Mucosa of rectum (tissue), 2 donors: ENCODE data around the gene CHD6.
A peak's percentile ranks its signal among the peaks of the same experiment; 100 is the strongest.

Experiments used
- H3K27ac ChIP-seq, 2 donors: one replicate each; pipeline ENCODE4 v1.7.0; 2013; ENCODE audit warnings: inconsistent platforms in 2 of 2, low read depth in 2 of 2, low read length in 2 of 2
- H3K27me3 ChIP-seq, 2 donors: one replicate each; pipeline ENCODE4 v1.7.0; 2013; ENCODE audit warnings: low read length in 2 of 2; ENCODE audit not compliant: control insufficient read depth in 2 of 2, insufficient read depth in 2 of 2
- H3K36me3 ChIP-seq, 2 donors: one replicate each; pipeline ENCODE4 v1.7.0; 2013; ENCODE audit warnings: low read length in 2 of 2; ENCODE audit not compliant: control insufficient read depth in 2 of 2, insufficient read depth in 2 of 2
- H3K4me1 ChIP-seq, 2 donors: one replicate each; pipeline ENCODE4 v1.7.0; 2013; ENCODE audit warnings: low read length in 2 of 2, mild to moderate bottlenecking in 1 of 2; ENCODE audit not compliant: control insufficient read depth in 2 of 2, insufficient read depth in 2 of 2
- H3K4me3 ChIP-seq, 2 donors: one replicate each; pipeline ENCODE4 v1.7.0; 2013; ENCODE audit warnings: low read length in 2 of 2
- H3K9ac ChIP-seq, 2 donors: one replicate each; pipeline ENCODE4 v1.7.0; 2013; ENCODE audit warnings: low read length in 2 of 2, low read depth in 1 of 2, mild to moderate bottlenecking in 1 of 2
- H3K9me3 ChIP-seq, 2 donors: one replicate each; pipeline ENCODE4 v1.7.0; 2013; ENCODE audit warnings: low read length in 2 of 2; ENCODE audit not compliant: control insufficient read depth in 2 of 2
- donor health status: healthy.
- donor health status: Normal muscosa, but diverticular disease.

The CHD6 gene, protein sequence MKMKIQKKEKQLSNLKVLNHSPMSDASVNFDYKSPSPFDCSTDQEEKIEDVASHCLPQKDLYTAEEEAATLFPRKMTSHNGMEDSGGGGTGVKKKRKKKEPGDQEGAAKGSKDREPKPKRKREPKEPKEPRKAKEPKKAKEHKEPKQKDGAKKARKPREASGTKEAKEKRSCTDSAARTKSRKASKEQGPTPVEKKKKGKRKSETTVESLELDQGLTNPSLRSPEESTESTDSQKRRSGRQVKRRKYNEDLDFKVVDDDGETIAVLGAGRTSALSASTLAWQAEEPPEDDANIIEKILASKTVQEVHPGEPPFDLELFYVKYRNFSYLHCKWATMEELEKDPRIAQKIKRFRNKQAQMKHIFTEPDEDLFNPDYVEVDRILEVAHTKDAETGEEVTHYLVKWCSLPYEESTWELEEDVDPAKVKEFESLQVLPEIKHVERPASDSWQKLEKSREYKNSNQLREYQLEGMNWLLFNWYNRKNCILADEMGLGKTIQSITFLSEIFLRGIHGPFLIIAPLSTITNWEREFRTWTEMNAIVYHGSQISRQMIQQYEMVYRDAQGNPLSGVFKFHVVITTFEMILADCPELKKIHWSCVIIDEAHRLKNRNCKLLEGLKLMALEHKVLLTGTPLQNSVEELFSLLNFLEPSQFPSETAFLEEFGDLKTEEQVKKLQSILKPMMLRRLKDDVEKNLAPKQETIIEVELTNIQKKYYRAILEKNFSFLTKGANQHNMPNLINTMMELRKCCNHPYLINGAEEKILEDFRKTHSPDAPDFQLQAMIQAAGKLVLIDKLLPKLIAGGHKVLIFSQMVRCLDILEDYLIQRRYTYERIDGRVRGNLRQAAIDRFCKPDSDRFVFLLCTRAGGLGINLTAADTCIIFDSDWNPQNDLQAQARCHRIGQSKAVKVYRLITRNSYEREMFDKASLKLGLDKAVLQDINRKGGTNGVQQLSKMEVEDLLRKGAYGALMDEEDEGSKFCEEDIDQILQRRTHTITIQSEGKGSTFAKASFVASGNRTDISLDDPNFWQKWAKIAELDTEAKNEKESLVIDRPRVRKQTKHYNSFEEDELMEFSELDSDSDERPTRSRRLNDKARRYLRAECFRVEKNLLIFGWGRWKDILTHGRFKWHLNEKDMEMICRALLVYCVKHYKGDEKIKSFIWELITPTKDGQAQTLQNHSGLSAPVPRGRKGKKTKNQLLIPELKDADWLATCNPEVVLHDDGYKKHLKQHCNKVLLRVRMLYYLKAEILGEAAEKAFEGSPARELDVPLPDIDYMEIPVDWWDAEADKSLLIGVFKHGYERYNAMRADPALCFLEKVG (N-terminal part only)

GRCh38 chr20:41617902-41618806, at the start of gene CHD6:
TSS of gene CHD6 (minus strand) at chr20:41618377. CDS start at chr20:41551337, 67,040 bp downstream.
- no peaks in the 10 kb centered on the region for H3K36me3 ChIP-seq
- H3K9me3 ChIP-seq, result no peaks in the 10 kb centered on the region
- peak within 1 kb of the TSS; percentile 81 to 83 for H3K4me3 ChIP-seq
- peak within 1 kb of the TSS; percentile 43 to 58 for H3K9ac ChIP-seq
- H3K4me1 ChIP-seq, result peaks cover 11 to 12% of the 10 kb centered on the region in 2 donors
- peak within 1 kb of the TSS; percentile 73 to 74 for H3K27ac ChIP-seq
- H3K27me3 ChIP-seq, result no peaks in the 10 kb centered on the region

DNA sequence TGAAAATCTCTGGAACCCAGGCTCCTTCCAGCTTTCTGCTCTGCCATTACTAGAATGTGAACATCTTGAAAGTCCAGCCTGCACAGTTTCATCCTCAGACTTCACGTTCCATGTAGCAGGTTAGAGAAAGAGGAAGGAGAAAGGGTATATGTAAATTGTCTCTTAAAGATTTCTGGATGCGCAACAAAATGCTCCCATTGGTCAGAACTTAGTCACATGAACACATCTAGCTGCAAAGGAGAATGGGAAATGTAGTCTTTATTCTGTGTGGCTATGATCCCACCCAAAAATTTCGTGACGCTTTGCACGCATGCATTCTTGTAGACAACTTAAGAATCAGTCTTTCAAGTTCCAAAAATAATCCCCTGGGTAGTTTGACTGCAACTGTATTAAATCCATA, 46.4 kb upstream of the CHD6 start:
- H3K27ac ChIP-seq, result no peak overlapping the region
- no peak overlapping the region for H3K9ac ChIP-seq
- no peak overlapping the region for H3K4me3 ChIP-seq

DNA sequence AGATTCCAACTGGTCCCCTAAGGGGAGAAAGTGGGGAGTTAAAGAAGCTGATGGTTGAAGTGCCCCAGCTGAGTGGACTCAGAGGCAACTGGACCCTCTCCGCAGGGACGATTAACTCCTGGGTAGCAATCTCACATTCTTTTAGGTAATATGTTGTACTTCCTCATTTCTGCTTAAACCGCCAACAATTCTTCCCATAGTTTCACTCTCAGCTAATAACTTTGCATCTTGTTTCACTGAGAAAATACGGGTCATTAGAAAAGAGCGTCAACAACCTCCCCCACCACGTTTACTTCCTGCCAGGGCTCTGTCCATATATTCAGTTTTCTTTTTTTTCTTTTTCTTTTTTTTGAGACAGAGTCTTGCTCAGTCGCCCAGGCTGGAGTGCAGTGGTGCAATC, 39.5 kb upstream of the CHD6 start:
- Histone ChIP-seq H3K9me3 (no peaks in the 10 kb centered on the region), H3K4me3 (no peak overlapping the region), H3K4me1 (no peaks in the 10 kb centered on the region), H3K27me3 (peaks cover 0 to 3% of the 10 kb centered on the region in 2 donors), H3K27ac (no peak overlapping the region), H3K9ac (no peak overlapping the region), H3K36me3 (no peaks in the 10 kb centered on the region)

More for the DNA sequence above, 46.4 kb upstream of the CHD6 start:
- peaks cover 0 to 2% of the 10 kb centered on the region in 2 donors for H3K9me3 ChIP-seq
- H3K4me1 ChIP-seq, result no peaks in the 10 kb centered on the region
- H3K36me3 ChIP-seq, result no peaks in the 10 kb centered on the region
- H3K27me3 ChIP-seq, result peaks cover 0 to 3% of the 10 kb centered on the region in 2 donors

DNA sequence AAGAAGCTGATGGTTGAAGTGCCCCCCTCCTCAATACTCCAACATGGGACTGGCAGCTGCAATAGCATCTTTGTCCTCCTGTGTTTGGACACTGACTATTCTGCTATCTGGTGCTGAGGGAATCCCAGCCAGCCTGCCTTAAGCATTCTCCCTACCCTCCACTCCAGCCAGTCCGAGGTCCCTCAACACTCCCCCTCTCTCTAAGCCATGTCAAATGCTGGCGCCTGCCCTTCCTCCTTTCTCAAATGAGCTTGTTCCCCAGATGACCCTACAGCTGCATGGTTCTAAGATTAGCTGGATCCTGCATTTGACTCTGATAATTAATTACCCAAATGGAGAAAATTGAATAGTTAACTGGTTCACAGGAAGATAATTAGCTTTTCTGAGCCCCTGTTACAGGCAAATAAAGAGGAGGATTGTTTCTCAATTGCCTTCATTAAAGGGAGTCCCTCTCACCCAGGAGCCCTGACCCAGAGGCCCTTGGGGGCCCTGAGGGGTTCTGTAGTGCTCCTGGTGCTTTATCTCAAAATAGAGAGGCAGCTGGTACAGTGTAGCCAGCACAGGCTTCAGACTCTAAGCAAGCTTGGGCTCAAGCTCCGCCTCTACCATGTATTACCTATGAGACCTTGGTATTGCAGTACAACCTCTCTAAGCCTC, 37.9 kb upstream of the CHD6 start:
- Histone ChIP-seq H3K36me3 (no peaks in the 10 kb centered on the region), H3K9me3 (no peaks in the 10 kb centered on the region), H3K4me3 (no peak overlapping the region), H3K27me3 (peaks cover 0 to 3% of the 10 kb centered on the region in 2 donors), H3K9ac (no peak overlapping the region), H3K27ac (no peak overlapping the region), H3K4me1 (peaks cover under 1 to 4% of the 10 kb centered on the region in 2 donors)

GRCh38 chr20:41654884-41655283, 36.7 kb upstream of the CHD6 start:
- Histone ChIP-seq H3K9me3 (no peaks in the 10 kb centered on the region), H3K27ac (no peak overlapping the region), H3K27me3 (peaks cover 0 to 2% of the 10 kb centered on the region in 2 donors), H3K36me3 (no peaks in the 10 kb centered on the region), H3K9ac (no peak overlapping the region), H3K4me1 (peaks cover 8 to 9% of the 10 kb centered on the region in 2 donors), H3K4me3 (no peak overlapping the region)

DNA sequence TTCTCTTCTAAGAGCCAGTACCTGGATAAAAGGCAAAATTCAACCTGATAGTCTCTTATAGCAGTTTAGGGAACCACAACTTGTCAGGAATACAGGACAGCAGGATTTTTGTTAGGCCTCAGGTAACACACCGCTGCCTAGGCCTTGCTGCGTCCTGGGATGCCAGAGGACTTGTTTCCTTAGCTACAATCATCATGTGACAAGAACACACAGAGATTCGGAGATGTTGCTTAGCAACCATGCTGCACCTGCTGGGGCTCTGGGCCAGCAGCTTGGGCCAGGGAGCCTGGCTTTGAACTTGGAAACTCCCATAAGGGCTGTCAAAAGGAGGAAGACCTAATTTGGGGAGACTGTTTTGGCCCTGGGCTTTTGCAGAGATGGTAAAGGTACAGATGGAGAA, 36.1 kb upstream of the CHD6 start:
- H3K9ac ChIP-seq, result no peak overlapping the region
- H3K36me3 ChIP-seq, result no peaks in the 10 kb centered on the region
- no peak overlapping the region for H3K4me3 ChIP-seq
- H3K27ac ChIP-seq, result no peak overlapping the region
- H3K4me1 ChIP-seq, result peaks cover 13 to 14% of the 10 kb centered on the region in 2 donors
- H3K9me3 ChIP-seq, result no peaks in the 10 kb centered on the region
- no peaks in the 10 kb centered on the region for H3K27me3 ChIP-seq

DNA sequence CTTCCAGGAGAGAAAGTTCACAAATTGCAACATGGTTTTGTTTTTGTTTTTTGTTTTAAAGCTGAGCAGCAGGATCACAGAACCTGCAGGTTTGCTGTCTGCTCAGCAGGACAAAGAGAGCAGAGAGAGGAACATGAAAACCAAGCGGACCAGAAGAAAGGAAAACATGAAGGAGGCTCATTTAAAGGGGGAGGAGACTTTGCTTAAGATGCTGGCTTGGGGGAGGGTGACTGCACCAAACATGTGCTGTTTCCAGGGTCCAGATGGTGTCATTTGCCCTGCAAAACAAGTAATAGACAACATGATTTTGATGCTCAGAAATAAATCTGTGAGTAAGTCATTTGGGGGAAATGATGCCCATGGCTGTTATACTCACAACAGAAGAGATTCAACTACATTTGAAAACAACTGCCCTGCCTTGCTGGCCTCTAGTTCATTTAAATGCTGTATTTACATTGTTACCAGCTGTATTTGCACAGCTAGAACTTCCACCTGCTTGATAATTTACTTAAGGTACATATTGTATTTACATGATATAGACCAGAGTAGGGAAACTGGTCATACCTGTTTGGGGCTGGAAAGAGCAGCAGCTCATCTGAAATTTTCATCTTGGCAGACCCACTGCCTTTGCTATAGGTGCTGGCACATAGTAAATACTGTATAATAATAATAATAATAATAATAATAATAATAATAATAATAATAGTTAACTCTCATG, 32.2 kb upstream of the CHD6 start:
- Histone ChIP-seq H3K4me3 (peak overlapping the region; percentile 13 to 33), H3K36me3 (no peaks in the 10 kb centered on the region), H3K27ac (peak overlapping the region; percentile 7 to 35)

DNA sequence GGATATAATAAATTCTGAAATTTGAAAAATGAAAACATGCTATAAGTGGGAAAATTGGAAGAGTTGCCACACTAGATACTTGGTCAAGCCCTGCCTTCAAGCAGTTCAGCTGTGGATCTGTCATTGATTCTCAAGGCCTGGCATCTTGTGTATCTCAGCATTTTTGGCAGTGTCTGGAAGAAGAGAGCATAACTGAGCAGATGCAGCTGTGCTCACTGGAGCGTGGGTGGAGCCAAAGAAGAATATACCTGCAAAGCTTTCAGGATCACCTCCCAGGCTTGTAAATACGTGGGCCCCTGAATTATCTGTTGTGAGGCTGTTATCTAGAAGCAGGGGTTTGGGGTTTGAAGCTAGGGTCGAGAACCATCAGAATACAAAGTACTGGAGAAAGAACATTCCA, 31.3 kb upstream of the CHD6 start:
- H3K9me3 ChIP-seq, result no peaks in the 10 kb centered on the region
- no peak overlapping the region for H3K9ac ChIP-seq
- H3K27ac ChIP-seq, result peak overlapping the region in 1 of 2 donors; percentile 7
- H3K36me3 ChIP-seq, result no peaks in the 10 kb centered on the region
- no peaks in the 10 kb centered on the region for H3K27me3 ChIP-seq
- H3K4me3 ChIP-seq, result no peak overlapping the region
- peaks cover 13 to 14% of the 10 kb centered on the region in 2 donors for H3K4me1 ChIP-seq

More for the DNA sequence above, 32.2 kb upstream of the CHD6 start:
- H3K9ac ChIP-seq, result no peak overlapping the region
- H3K27me3 ChIP-seq, result no peaks in the 10 kb centered on the region
- peaks cover 13 to 14% of the 10 kb centered on the region in 2 donors for H3K4me1 ChIP-seq
- H3K9me3 ChIP-seq, result no peaks in the 10 kb centered on the region
